HG02870 (cell line): ENCODE results near the gene OR4D11.
"Not testable (repeated sequence)": the region's sequence is repeated elsewhere in the genome, so short reads cannot be mapped to it uniquely, and the experiment has no call there.

Experiments used
- ATAC-seq: cut with Tn5 transposase; IDR thresholded peaks from one replicate; pipeline ENCODE4 v1.9.1; 2021; ENCODE audit warnings: mild to moderate bottlenecking, moderate library complexity; ENCODE audit not compliant: unreplicated experiment

The OR4D11 gene

DNA sequence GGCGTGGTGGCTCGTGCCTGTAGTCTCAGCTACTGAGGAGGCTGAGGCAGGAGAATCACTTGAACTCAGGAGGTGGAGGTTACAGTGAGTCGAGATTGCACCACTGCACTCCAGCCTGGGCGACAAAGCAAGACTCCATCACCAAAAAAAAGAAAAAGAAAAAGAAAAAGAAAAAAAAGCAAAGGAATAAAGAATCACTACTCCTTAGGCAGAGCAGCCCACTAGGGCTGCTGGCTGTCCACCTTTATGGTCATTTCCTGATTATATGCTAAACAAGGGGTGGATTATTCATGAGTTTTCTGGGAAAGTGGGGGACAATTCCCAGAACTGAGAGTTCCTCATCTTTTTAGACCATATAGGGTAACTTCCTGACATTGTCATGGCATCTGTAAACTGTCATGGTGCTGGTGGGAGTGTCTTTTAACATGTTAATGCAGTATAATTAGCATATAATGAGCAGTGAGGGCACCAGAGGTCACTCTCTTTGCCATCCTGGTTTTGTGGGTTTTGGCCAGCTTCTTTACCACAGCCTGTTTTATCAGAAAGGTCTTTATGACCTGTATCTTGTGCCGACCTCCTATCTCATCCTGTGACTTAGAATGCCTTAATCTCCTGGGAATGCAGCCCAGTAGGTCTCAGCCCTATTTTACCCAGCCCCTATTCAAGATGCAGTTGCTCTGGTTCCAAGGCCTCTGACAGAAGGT lies 44.4 kb downstream of the OR4D11 start:
- not testable (repeated sequence) for ATAC-seq

- ATAC-seq, result no peak
These were observed 44.9 kb downstream of the OR4D11 start for GRCh38 chr11:59548309-59548656.

DNA sequence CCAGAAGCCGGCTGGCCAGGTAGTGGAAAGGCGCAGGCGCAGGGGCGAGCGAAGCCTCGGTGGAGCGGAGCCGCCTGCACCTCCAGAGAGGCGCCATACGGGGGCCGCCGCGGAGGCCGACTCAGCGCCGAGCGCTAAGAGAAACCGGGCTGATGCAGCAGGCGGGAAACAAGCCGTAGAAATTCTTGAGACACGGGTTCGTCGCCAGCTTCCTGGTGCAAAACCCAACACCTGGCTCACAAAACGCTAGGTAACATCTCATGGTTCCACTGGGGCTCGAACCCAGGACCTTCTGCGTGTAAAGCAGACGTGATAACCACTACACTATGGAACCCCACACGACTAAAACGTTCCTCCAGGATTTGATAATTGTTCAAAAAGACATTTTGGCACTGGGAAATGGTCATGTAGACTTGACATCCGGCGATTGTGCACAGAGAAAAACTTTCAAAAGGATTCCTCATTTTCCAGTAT lies 47.0 kb downstream of the OR4D11 start:
- peak; percentile 89 for ATAC-seq

DNA sequence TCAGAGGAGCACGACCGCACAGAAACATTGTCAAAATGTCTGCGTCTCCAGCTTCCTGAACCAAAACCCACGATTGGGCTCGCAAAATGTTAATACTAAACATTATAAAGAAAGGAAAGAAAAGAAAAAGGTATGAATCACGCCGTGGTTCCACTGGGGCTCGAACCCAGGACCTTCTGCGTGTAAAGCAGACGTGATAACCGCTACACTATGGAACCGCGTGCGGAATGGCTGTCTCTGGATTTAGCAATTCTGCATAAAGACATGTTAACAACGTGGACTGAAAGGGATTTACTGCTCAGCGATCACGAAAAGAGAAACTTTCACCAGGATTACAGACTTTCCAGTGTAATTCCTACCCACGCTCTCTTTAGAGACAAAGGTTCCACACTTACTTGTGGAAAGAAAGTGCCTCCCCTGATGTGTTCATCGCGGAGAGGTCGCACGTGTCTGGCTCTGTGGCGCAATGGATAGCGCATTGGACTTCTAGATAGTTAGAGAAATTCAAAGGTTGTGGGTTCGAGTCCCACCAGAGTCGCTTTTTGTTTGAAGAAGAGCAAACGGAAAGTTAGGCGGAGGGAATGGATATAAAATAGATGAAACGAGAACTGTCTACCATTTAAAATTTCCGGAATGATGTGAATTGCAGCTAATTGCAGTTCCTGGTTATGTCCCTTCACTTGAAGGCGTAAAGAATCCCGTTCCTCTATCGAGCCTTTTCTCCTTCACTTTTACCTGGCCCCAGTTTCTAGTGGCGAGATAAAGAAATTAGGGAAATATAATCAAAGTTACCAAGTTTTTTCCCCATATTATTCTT lies 47.7 kb downstream of the OR4D11 start:
- peak; percentile 23 for ATAC-seq

DNA sequence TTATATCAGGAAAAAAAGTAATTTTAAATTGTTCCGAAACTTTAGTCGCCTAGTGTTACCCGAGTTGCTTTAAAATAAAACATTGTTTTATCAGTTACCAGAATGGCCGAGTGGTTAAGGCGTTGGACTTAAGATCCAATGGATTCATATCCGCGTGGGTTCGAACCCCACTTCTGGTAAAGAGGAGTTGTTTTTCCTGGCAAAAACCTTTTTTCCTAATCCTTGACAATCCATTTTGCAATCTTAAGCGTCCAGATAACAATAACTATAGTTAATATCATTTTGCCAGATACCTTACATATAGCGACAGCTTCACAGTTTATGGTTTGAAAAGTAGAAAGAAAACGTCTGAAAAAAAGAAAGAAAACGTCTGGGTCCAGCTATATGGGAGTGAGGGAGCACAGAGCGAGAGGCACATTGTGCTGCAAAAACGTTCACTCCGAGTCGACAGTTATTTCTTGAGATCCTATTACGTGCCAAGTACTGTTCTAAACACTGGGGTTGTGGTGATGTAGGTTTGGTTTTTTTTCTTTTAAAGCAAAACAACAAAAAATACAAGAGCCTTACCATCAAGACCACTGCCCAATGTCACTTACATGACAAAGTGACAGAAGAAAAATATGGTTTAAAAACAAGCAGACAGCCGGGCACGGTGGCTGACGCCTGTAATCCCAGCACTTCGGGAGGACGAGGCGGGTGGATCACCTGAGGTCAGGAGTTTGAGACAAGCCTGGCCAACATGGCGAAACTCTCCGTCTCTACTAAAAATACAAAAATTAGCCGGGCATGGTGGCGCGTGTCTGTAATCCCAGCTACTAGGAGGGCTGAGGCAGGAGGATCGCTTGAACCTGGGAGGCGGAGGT lies 48.5 kb downstream of the OR4D11 start:
- ATAC-seq, result no peak

DNA sequence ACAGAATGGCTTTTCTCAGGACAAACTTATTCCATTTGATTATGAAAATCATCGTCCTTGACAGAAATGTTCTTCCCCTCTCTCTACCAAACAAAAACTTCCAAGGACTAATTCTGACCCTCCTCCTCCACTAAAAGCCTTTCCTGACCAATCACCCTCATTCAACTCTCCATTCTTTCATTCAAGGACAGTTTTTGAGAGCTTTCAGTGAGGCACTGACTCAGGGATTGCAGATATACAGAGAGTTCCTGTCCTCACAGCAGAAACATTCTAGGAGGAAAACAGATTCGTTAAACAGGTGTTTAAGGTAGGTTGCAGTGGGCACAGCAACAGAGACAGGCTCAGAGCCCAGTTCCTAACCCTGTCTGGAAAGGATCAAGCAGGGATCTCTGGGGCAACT lies 49.5 kb downstream of the OR4D11 start:
- ATAC-seq, result no peak

GRCh38 chr11:59553323-59553722 lies 49.9 kb downstream of the OR4D11 start:
- ATAC-seq, result no peak
